ENCODE data around the gene FGF9. TPM values are rescaled to one million over a fixed set of nuclear protein-coding genes. Genes with fewer than 3 reads are reported as not detected.

The FGF9 gene
- total and polyA plus RNA-seq, 2 of the 8 experiments (the other 6 are each of a cell fraction or from before 2014, with no cell fraction given), result 0.02 TPM; not detected in 1

DNA sequence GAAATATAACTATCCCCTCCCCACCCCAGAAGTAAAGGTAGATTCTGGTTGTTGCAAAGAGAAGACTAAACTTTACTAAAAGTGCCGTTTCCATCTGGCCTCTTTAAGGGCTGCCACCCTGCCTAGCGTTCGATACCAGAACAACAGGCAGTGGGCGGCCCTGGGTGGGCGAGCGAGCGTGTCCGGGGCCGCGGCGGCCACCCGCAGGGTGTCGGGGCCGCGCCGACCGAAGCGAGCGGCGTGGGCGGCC, 2.6 kb downstream of the FGF9 start (continued):
- TF ChIP-seq, protein P1, sequence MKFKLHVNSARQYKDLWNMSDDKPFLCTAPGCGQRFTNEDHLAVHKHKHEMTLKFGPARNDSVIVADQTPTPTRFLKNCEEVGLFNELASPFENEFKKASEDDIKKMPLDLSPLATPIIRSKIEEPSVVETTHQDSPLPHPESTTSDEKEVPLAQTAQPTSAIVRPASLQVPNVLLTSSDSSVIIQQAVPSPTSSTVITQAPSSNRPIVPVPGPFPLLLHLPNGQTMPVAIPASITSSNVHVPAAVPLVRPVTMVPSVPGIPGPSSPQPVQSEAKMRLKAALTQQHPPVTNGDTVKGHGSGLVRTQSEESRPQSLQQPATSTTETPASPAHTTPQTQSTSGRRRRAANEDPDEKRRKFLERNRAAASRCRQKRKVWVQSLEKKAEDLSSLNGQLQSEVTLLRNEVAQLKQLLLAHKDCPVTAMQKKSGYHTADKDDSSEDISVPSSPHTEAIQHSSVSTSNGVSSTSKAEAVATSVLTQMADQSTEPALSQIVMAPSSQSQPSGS (IDR thresholded peaks at IDR 0.05; ENCODE audit: low read length), result no peak

All from H1 (cell line).